GM12865 (cell line): ENCODE results near the gene ITGA4.

Experiments
- DNase-seq: peaks from one replicate; pipeline ENCODE4 v3.0.0; 2010; ENCODE audit warnings: low read depth
- H3K4me3 ChIP-seq: 2 replicates; pipeline ENCODE4 v1.5.1; 2011; ENCODE audit warnings: mild to moderate bottlenecking, low read depth, low read length, control low read depth
- CTCF ChIP-seq: IDR thresholded peaks from 2 replicates; pipeline ENCODE4 v1.5.1; 2011; ENCODE audit warnings: low read length, control low read depth, low read depth, inconsistent platforms; ENCODE audit not compliant: insufficient read depth; ENCODE audit errors: missing control alignments

The ITGA4 gene

GRCh38 chr2:181457121-181457740, at the start of gene ITGA4:
Gene ITGA4 (plus strand): TSS chr2:181457386. CDS start chr2:181457655, 269 bp downstream.
- peak within 1 kb of the TSS; percentile 95 for H3K4me3 ChIP-seq
- DNase-seq, result peak; percentile 96
- peak; percentile 95 for TF ChIP-seq CTCF

GRCh38 chr2:181408861-181409260, 48.3 kb upstream of the ITGA4 start:
- no peak for DNase-seq
- H3K4me3 ChIP-seq, result no peak overlapping the region
- no peak for TF ChIP-seq CTCF

GRCh38 chr2:181411105-181411849, 45.9 kb upstream of the ITGA4 start:
- peak; percentile 86 for DNase-seq
- no peak overlapping the region for H3K4me3 ChIP-seq
- no peak for TF ChIP-seq CTCF

GRCh38 chr2:181419129-181419855, 37.9 kb upstream of the ITGA4 start:
- TF ChIP-seq CTCF, result no peak
- DNase-seq, result no peak
- H3K4me3 ChIP-seq, result no peak overlapping the region

- TF ChIP-seq CTCF, result no peak
- H3K4me3 ChIP-seq, result no peak overlapping the region
- no peak for DNase-seq
Measured at GRCh38 chr2:181420259-181421130, 36.7 kb upstream of the ITGA4 start.

- no peak for TF ChIP-seq CTCF
- peak; percentile 19 for DNase-seq
- H3K4me3 ChIP-seq, result no peak overlapping the region
Measured at GRCh38 chr2:181421131-181421458, 36.1 kb upstream of the ITGA4 start.
